Suprapubic skin (tissue), 3 donors: ENCODE results near the gene PRMT7.

Experiments
- CTCF ChIP-seq, 2 donors: fragments of 200-600 bp in 1 of 2; fragments of 450-650 bp in 1 of 2; sonication (generic) in 1 of 2; IDR thresholded peaks; one replicate each; pipeline ENCODE4 v1.5.1; 2016 to 2019; ENCODE audit warnings: antibody characterized with exemption in 2 of 2, mild to moderate bottlenecking in 1 of 2, moderate library complexity in 1 of 2
- POLR2A ChIP-seq, 2 donors: fragments of 450-650 bp; IDR thresholded peaks; one replicate each; pipeline ENCODE4 v1.6.1; 2017; ENCODE audit warnings: antibody characterized with exemption in 2 of 2, mild to moderate bottlenecking in 2 of 2, moderate library complexity in 2 of 2

DNA sequence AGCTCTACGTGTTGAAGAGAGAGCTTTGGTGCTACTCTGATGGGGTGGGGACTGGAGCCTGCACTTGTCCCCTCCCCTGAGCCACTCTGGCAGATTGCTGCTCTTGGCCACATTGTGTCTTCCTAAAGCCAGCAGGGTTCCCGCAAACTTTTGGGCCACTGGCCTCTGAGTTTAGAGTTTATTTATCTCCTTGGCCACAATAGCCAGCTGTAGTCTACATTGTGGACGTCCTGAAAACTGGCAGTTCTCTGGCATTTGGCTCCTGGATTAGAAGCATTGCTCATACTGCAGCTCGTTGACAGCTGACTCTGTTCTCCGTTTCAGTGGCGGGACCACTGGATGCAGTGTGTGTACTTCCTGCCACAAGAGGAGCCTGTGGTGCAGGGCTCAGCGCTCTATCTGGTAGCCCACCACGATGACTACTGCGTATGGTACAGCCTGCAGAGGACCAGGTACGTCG, 34.6 kb downstream of the PRMT7 start:
- TF ChIP-seq CTCF (IDR thresholded peaks at IDR 0.05) (no peak), POLR2A (IDR thresholded peaks at IDR 0.05) (no peak)
